ENCODE measurements around the gene SRMS. TPM values are rescaled to one million over a fixed set of nuclear protein-coding genes. Genes with fewer than 3 reads are reported as not detected.

The SRMS gene
- total and polyA plus RNA-seq, 10 donors: 0.07 to 1.5 (median 0.78) TPM; not detected in 2

DNA sequence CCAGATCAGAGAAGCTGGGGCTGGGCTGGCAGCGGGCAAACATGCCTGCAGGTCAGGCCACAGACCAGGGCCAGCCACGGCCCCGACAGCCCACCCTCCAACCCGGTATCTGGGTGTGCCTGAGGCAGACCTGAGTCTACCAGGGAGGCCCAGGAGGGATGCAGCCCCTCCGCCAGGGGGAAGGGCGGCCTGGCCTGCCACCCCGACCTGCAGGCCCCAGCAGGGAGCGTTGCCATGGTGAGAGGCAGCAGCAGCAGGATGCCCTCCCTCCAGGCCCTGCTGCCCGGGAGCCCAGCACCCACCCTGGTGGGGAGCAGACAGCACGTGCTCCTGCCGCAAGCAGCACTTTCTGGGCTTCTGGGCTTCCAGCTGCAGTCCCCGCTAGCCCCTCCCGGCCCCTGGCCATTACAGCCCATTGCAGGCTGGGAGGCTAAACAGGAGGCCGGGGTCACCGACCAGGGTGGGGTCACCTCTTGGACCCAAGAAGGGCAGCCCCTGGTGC, 44.8 kb downstream of the SRMS start:
- TF ChIP-seq, protein P1, sequence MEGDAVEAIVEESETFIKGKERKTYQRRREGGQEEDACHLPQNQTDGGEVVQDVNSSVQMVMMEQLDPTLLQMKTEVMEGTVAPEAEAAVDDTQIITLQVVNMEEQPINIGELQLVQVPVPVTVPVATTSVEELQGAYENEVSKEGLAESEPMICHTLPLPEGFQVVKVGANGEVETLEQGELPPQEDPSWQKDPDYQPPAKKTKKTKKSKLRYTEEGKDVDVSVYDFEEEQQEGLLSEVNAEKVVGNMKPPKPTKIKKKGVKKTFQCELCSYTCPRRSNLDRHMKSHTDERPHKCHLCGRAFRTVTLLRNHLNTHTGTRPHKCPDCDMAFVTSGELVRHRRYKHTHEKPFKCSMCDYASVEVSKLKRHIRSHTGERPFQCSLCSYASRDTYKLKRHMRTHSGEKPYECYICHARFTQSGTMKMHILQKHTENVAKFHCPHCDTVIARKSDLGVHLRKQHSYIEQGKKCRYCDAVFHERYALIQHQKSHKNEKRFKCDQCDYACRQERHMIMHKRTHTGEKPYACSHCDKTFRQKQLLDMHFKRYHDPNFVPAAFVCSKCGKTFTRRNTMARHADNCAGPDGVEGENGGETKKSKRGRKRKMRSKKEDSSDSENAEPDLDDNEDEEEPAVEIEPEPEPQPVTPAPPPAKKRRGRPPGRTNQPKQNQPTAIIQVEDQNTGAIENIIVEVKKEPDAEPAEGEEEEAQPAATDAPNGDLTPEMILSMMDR (IDR thresholded peaks at IDR 0.05 in 8 of 11, conservative IDR thresholded peaks at IDR 0.05 in 3 of 11): no peak
- TF ChIP-seq POLR2A (IDR thresholded peaks at IDR 0.05) (no peak), POLR2AphosphoS5 (IDR thresholded peaks at IDR 0.05) (no peak)
- intact Hi-C loops (cut with DNase I; ENCODE audit: low total_unique reads): no loop called here
- H3K36me3 ChIP-seq: no peaks in the 10 kb centered on the region
- 61 to 78% (median 71%) methylated on average over 4 to 15 of the region's 15 CpGs for WGBS, 5 donors
- peaks cover 0 to 21% (median 19%) of the 10 kb centered on the region in 6 donors for H3K4me1 ChIP-seq
- H3K4me3 ChIP-seq: no peak overlapping the region
- no peak for DNase-seq
- H3K27ac ChIP-seq: no peak overlapping the region
- peaks cover 0 to 87% (median 31%) of the 10 kb centered on the region in 7 donors for H3K27me3 ChIP-seq (replicated peaks in 1 of 7)
- peaks cover 0 to 21% (median 17%) of the 10 kb centered on the region in 8 donors for H3K9me3 ChIP-seq

DNA sequence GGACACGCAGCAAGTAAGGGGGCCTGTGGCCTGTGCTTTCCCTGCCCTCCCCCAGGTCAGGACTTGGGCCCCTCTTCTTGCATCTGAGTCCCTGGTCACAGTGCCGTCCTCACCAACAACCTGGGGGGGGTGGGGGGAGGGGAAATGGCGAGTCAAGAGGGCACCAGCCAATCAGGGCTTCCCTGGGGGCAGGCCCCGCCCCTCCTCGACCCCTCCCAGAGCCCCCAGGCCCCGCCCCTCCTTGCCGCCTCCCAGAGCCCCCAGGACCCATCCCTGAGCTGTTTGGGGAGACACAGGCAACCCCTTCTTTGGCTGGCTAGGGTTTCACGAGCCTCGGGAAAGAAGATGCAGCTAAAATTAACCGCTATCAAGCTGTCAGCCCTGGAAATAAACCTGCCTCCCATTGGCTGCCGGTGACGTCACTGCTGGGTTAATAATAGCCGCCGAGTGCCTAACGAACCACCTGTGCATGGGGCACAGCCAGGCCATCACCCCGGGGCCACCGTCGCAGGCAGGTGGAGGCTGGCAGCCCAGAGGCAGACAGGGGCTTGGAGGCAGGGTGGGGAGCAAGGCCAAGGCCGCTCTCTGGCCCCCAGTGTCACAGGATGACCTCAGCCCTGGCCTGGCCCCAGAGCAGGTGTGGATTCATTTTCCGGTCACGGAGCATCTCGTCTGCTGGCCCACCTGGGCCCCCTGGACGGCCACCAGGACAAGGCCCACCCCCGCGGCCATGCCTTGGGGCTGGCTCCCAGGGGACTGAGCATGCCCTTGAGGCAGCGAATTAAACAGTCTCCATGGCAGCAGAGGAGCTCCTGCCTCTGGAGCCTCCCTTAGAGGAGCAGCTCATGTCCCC, 45.5 kb downstream of the SRMS start:
- intact Hi-C loops (cut with DNase I; ENCODE audit: low total_unique reads): no loop called here
- Histone ChIP-seq H3K27me3 (replicated peaks in 1 of 7) (peaks cover 0 to 89% (median 37%) of the 10 kb centered on the region in 7 donors), H3K4me1 (peaks cover 0 to 28% (median 20%) of the 10 kb centered on the region in 6 donors), H3K27ac (no peak overlapping the region), H3K4me3 (no peak overlapping the region), H3K9me3 (peaks cover 0 to 21% (median 17%) of the 10 kb centered on the region in 8 donors), H3K36me3 (no peaks in the 10 kb centered on the region)
- DNase-seq: no peak
- 33 to 71% (median 40%) methylated on average over 11 to 26 of the region's 26 CpGs for WGBS, 5 donors
- TF ChIP-seq, protein P1 (IDR thresholded peaks at IDR 0.05 in 8 of 11, conservative IDR thresholded peaks at IDR 0.05 in 3 of 11): no peak
- no peak for TF ChIP-seq POLR2A (IDR thresholded peaks at IDR 0.05)
- no peak for TF ChIP-seq POLR2AphosphoS5 (IDR thresholded peaks at IDR 0.05)

DNA sequence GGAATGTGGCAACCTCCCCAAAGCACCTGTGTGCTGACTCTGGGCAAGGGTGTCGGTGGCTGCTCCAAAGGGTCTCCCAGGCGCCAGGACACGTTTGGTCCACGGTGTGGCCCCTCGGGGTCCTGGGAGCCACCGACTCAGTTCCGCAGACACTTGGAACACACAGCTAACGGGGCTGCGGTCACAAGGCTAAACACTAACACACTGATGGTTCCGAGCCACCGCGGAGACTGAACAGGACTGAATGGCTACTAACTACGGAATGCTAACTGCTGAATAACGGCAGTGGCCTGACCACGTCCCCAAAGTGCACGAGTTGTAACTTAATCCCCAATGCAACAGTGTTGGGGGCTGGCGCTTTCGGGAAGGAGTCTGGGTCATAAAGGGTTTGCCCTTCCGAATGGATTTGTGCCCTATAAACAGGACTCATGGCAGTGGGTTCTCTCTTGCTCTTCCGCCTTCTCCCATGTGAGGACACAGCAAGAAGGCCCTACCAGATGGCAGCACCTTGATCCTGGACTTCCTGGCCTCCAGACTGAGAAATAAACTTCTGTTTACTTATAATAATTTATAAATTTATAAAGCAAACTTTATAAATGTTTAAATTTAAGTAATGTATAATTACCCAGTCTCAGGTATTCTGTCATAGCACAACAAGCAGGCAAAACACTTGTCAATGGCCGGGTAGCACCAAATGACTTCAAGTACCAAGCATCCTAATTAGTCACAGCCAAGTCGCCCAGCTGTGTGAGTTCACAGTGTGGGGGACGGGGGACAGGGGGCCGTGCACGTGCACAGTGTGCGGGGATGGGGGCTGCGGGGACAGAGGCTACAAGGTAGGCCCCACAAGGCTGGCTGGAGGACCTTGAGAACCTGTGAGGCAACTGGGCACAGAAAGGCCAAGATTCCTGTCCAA, 46.4 kb downstream of the SRMS start:
- Histone ChIP-seq H3K4me1 (peaks cover 5 to 37% (median 26%) of the 10 kb centered on the region in 6 donors), H3K27ac (no peak overlapping the region), H3K4me3 (no peak overlapping the region), H3K9me3 (peaks cover 0 to 21% (median 17%) of the 10 kb centered on the region in 8 donors), H3K27me3 (replicated peaks in 1 of 7) (peaks cover 0 to 89% (median 44%) of the 10 kb centered on the region in 7 donors), H3K36me3 (no peaks in the 10 kb centered on the region)
- DNase-seq: no peak
- TF ChIP-seq, protein P1 (IDR thresholded peaks at IDR 0.05 in 8 of 11, conservative IDR thresholded peaks at IDR 0.05 in 3 of 11): no peak
- TF ChIP-seq POLR2A (IDR thresholded peaks at IDR 0.05): no peak
- intact Hi-C loops (cut with DNase I; ENCODE audit: low total_unique reads): no loop called here
- WGBS, 5 donors: 84 to 86% (median 85%) methylated on average over 23 to 27 of the region's 27 CpGs

Data from spleen (tissue), 11 donors.